ENCODE data around the gene CSRNP2. TPM values are rescaled to one million over a fixed set of nuclear protein-coding genes. Genes with fewer than 3 reads are reported as not detected.
"Not testable (repeated sequence)": the region's sequence is repeated elsewhere in the genome, so short reads cannot be mapped to it uniquely, and the experiment has no call there.

Gene CSRNP2
- total and polyA plus RNA-seq, 4 donors = 10.7 to 29.9 (median 20.6) TPM

- DNase-seq (no peak), ATAC-seq (ENCODE audit: insufficient read depth, low FRiP score) (no peak)
- no peak overlapping the region for H3K4me3 ChIP-seq
- H3K9ac ChIP-seq (ENCODE audit: insufficient read depth in 1 of 2, low read length in 2 of 2) = no peak overlapping the region
- H3K36me3 ChIP-seq (ENCODE audit: control insufficient read depth in 4 of 4, insufficient read depth in 4 of 4, low read length in 4 of 4) = peaks cover 0 to 1% (median 0%) of the 10 kb centered on the region in 4 donors
- peaks cover 0 to 13% (median 0%) of the 10 kb centered on the region in 5 donors for H3K4me1 ChIP-seq (ENCODE audit: control insufficient read depth in 5 of 5, insufficient read depth in 5 of 5, low read length in 5 of 5)
- no peaks in the 10 kb centered on the region for H3K9me3 ChIP-seq (ENCODE audit: control insufficient read depth in 4 of 4, insufficient read depth in 3 of 4, low read length in 3 of 4)
- no peaks in the 10 kb centered on the region for H3K27me3 ChIP-seq (ENCODE audit: control insufficient read depth in 3 of 3, insufficient read depth in 3 of 3, low read length in 2 of 3)
- no peak overlapping the region for H3K27ac ChIP-seq (ENCODE audit: low read depth in 1 of 2, low read length in 1 of 2)
- no peak for TF ChIP-seq CTCF (IDR thresholded peaks at IDR 0.05; ENCODE audit: control extremely low read depth, extremely low read depth)
These were observed 65.9 kb downstream of the CSRNP2 start for GRCh38 chr12:51017452-51017851.

- 88 to 93% methylated on average over 9 of the region's 9 CpGs for WGBS, 2 donors
- H3K9ac ChIP-seq (ENCODE audit: insufficient read depth in 1 of 2, low read length in 2 of 2); H3K4me3 ChIP-seq; H3K27me3 ChIP-seq (ENCODE audit: control insufficient read depth in 3 of 3, insufficient read depth in 3 of 3, low read length in 2 of 3); H3K27ac ChIP-seq (ENCODE audit: low read depth in 1 of 2, low read length in 1 of 2); H3K9me3 ChIP-seq (ENCODE audit: control insufficient read depth in 4 of 4, insufficient read depth in 3 of 4, low read length in 3 of 4); DNase-seq; H3K36me3 ChIP-seq (ENCODE audit: control insufficient read depth in 4 of 4, insufficient read depth in 4 of 4, low read length in 4 of 4); H3K4me1 ChIP-seq (ENCODE audit: control insufficient read depth in 5 of 5, insufficient read depth in 5 of 5, low read length in 5 of 5); ATAC-seq (ENCODE audit: insufficient read depth, low FRiP score): not testable (repeated sequence)
These were observed 68.9 kb downstream of the CSRNP2 start for GRCh38 chr12:51014467-51014866.

- no peak for TF ChIP-seq CTCF (IDR thresholded peaks at IDR 0.05; ENCODE audit: control extremely low read depth, extremely low read depth)
- no peaks in the 10 kb centered on the region for H3K9me3 ChIP-seq (ENCODE audit: control insufficient read depth in 4 of 4, insufficient read depth in 3 of 4, low read length in 3 of 4)
- H3K4me3 ChIP-seq = no peak overlapping the region
- H3K27ac ChIP-seq (ENCODE audit: low read depth in 1 of 2, low read length in 1 of 2) = peak overlapping the region in 1 of 2 donors; percentile 22
- no peak for ATAC-seq (ENCODE audit: insufficient read depth, low FRiP score)
- DNase-seq = no peak
- H3K9ac ChIP-seq (ENCODE audit: insufficient read depth in 1 of 2, low read length in 2 of 2) = no peak overlapping the region
- H3K4me1 ChIP-seq (ENCODE audit: control insufficient read depth in 5 of 5, insufficient read depth in 5 of 5, low read length in 5 of 5) = peaks cover 0 to 10% (median 5%) of the 10 kb centered on the region in 5 donors
- H3K36me3 ChIP-seq (ENCODE audit: control insufficient read depth in 4 of 4, insufficient read depth in 4 of 4, low read length in 4 of 4) = peaks cover 0 to 1% (median under 1%) of the 10 kb centered on the region in 4 donors
- 93 to 98% methylated on average over 7 of the region's 7 CpGs for WGBS, 2 donors
- no peaks in the 10 kb centered on the region for H3K27me3 ChIP-seq (ENCODE audit: control insufficient read depth in 3 of 3, insufficient read depth in 3 of 3, low read length in 2 of 3)
These were observed 70.0 kb downstream of the CSRNP2 start for GRCh38 chr12:51013441-51013840.

- TF ChIP-seq CTCF (IDR thresholded peaks at IDR 0.05; ENCODE audit: control extremely low read depth, extremely low read depth) = no peak
- DNase-seq (no peak), ATAC-seq (ENCODE audit: insufficient read depth, low FRiP score) (no peak)
- Histone ChIP-seq H3K9me3 (ENCODE audit: control insufficient read depth in 4 of 4, insufficient read depth in 3 of 4, low read length in 3 of 4) (no peaks in the 10 kb centered on the region), H3K27ac (ENCODE audit: low read depth in 1 of 2, low read length in 1 of 2) (no peak overlapping the region), H3K36me3 (ENCODE audit: control insufficient read depth in 4 of 4, insufficient read depth in 4 of 4, low read length in 4 of 4) (peaks cover 0 to 3% (median 3%) of the 10 kb centered on the region in 4 donors), H3K4me3 (no peak overlapping the region), H3K9ac (ENCODE audit: insufficient read depth in 1 of 2, low read length in 2 of 2) (no peak overlapping the region), H3K27me3 (ENCODE audit: control insufficient read depth in 3 of 3, insufficient read depth in 3 of 3, low read length in 2 of 3) (no peaks in the 10 kb centered on the region), H3K4me1 (ENCODE audit: control insufficient read depth in 5 of 5, insufficient read depth in 5 of 5, low read length in 5 of 5) (peaks cover 0 to 10% (median 3%) of the 10 kb centered on the region in 5 donors)
- WGBS, 2 donors = 42 to 48% methylated on average over 5 of the region's 5 CpGs
These were observed 70.7 kb downstream of the CSRNP2 start for GRCh38 chr12:51012570-51013236.
